LNCaP clone FGC (cell line): ENCODE measurements around the gene VWA5A.

Experiments
- DNase-seq: peaks from one replicate; pipeline ENCODE4 v3.0.0-alpha.2; 2011; ENCODE audit warnings: low read depth
- H3K4me3 ChIP-seq: 2 replicates; pipeline ENCODE4 v1.5.1; 2011; ENCODE audit warnings: mild to moderate bottlenecking, low read depth, low read length, control low read depth
- CTCF ChIP-seq: IDR thresholded peaks from 2 replicates; pipeline ENCODE4 v1.5.1; 2012; ENCODE audit warnings: mild to moderate bottlenecking; ENCODE audit not compliant: control insufficient read depth, insufficient read depth; ENCODE audit errors: extremely low read depth

VWA5A gene

GRCh38 chr11:124176925-124177715, 61.9 kb downstream of the VWA5A start:
- no peak overlapping the region for H3K4me3 ChIP-seq
- TF ChIP-seq CTCF: no peak
- DNase-seq: no peak

GRCh38 chr11:124179310-124179709, 64.1 kb downstream of the VWA5A start:
- no peak overlapping the region for H3K4me3 ChIP-seq

GRCh38 chr11:124183068-124183467, 67.8 kb downstream of the VWA5A start, which contains the start of gene OR10D3:
Gene OR10D3, plus strand, starts transcription at chr11:124183345. Its CDS starts 1,925 bp downstream, at chr11:124185270.
- no peak for TF ChIP-seq CTCF

More at GRCh38 chr11:124179310-124179709, 64.1 kb downstream of the VWA5A start:
- no peak for TF ChIP-seq CTCF
- no peak for DNase-seq

GRCh38 chr11:124190298-124191139, 75.3 kb downstream of the VWA5A start:
- H3K4me3 ChIP-seq: no peak overlapping the region
- no peak for DNase-seq
- no peak for TF ChIP-seq CTCF

More at GRCh38 chr11:124183068-124183467, 67.8 kb downstream of the VWA5A start, which contains the start of gene OR10D3:
- no peak within 1 kb of the TSS for H3K4me3 ChIP-seq
- DNase-seq: no peak

GRCh38 chr11:124193221-124194010, 78.2 kb downstream of the VWA5A start:
- H3K4me3 ChIP-seq: no peak overlapping the region
- TF ChIP-seq CTCF: no peak
- DNase-seq: no peak
